ENCODE results near the gene MAP2K6.

DNA sequence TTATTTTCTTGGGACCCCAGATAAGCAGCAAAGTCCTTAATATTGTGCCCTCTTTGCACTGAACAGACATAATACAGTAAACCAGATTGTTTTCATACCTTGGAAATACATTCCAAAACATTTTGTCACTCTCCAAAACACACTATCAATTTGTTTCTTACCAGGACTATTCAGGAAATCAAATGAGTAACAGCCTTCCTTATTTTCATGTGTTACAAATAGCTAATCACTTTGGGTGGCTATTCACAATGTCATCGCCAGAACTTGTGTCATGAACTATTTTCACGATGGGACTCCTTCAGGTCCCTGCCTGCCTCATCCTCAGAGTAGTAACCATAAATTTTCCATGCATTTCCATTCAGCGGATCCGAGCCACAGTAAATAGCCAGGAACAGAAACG lies 104.5 kb downstream of the MAP2K6 start:
- TF ChIP-seq, protein P1, sequence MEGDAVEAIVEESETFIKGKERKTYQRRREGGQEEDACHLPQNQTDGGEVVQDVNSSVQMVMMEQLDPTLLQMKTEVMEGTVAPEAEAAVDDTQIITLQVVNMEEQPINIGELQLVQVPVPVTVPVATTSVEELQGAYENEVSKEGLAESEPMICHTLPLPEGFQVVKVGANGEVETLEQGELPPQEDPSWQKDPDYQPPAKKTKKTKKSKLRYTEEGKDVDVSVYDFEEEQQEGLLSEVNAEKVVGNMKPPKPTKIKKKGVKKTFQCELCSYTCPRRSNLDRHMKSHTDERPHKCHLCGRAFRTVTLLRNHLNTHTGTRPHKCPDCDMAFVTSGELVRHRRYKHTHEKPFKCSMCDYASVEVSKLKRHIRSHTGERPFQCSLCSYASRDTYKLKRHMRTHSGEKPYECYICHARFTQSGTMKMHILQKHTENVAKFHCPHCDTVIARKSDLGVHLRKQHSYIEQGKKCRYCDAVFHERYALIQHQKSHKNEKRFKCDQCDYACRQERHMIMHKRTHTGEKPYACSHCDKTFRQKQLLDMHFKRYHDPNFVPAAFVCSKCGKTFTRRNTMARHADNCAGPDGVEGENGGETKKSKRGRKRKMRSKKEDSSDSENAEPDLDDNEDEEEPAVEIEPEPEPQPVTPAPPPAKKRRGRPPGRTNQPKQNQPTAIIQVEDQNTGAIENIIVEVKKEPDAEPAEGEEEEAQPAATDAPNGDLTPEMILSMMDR (conservative IDR thresholded peaks at IDR 0.05; ENCODE audit: low read depth, low read length), result no peak
- no peak for TF ChIP-seq EZH2 (IDR thresholded peaks at IDR 0.05; ENCODE audit: low read length, unreplicated experiment)

Measured in PC-3 (cell line).